Omental fat pad (tissue), 4 donors: ENCODE measurements around the gene SMOC2. TPM values are rescaled to one million over a fixed set of nuclear protein-coding genes. Genes with fewer than 3 reads are reported as not detected.

Experiments
- ATAC-seq: fragments of 150-250 bp; one replicate; pipeline ENCODE4 v1.9.1; 2016; ENCODE audit warnings: mild to moderate bottlenecking, moderate library complexity; ENCODE audit not compliant: low FRiP score
- DNase-seq: peaks from one replicate; pipeline ENCODE4 v3.0.0-alpha.2; 2019; ENCODE audit warnings: low spot score
- total RNA-seq, 4 donors: library from RNA; depleted of rRNA; stranded (reverse); fragments of >200 nt; gene quantifications; one replicate each; pipeline ENCODE4 v1.1.0, GENCODE V29; 2016
- TF ChIP-seq, protein P1 (sequence below), 3 donors: fragments of 450-650 bp; IDR thresholded peaks; one replicate each; pipeline ENCODE4 v1.5.1; 2016 to 2017; ENCODE audit warnings: antibody characterized with exemption in 3 of 3, mild to moderate bottlenecking in 3 of 3, moderate library complexity in 2 of 3

Gene SMOC2
- total RNA-seq, 4 donors from 2014 or later: 53.1 to 164 (median 102) TPM

DNA sequence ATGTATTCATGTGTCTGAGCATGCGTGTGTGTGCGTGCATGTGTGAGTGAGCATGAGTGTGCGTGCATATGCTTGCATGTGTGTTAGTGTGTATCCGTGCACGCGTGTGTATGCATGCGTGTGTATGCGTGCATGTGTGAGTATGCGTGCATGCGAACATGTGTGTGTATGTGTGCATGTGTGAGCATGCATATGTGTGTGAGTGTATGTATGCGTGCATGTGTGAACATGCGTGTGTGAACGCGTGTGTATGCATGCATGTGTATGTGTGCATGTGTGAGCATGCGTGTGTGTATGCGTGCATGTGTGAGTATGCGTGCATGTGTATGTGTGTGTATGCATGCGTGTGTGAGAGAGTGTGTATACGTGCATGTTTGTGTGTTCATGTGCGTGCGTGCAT lies 77.9 kb downstream of the SMOC2 start:
- ATAC-seq (no peak), DNase-seq (no peak)
- TF ChIP-seq, protein P1, sequence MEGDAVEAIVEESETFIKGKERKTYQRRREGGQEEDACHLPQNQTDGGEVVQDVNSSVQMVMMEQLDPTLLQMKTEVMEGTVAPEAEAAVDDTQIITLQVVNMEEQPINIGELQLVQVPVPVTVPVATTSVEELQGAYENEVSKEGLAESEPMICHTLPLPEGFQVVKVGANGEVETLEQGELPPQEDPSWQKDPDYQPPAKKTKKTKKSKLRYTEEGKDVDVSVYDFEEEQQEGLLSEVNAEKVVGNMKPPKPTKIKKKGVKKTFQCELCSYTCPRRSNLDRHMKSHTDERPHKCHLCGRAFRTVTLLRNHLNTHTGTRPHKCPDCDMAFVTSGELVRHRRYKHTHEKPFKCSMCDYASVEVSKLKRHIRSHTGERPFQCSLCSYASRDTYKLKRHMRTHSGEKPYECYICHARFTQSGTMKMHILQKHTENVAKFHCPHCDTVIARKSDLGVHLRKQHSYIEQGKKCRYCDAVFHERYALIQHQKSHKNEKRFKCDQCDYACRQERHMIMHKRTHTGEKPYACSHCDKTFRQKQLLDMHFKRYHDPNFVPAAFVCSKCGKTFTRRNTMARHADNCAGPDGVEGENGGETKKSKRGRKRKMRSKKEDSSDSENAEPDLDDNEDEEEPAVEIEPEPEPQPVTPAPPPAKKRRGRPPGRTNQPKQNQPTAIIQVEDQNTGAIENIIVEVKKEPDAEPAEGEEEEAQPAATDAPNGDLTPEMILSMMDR (IDR thresholded peaks at IDR 0.05): no peak

DNA sequence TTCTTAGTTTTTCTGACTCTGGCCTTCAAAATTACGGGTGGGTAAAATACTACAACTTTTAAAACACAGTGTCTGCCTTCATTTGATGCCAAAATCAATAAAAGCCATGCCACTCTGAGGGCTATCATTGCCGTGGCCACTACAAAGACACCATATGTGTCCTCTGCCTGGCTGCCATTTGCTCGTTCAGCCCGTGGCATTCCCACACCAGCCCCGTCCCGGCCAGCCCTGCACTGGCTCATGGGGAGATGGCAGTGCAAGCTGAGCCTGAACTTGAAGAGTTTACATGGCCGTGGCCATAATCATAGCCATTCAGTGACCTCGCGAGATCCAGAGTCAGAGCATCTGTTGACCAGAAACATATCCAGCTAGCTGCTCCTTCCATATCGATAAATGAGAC lies 79.2 kb downstream of the SMOC2 start:
- DNase-seq: no peak
- no peak for ATAC-seq
- TF ChIP-seq, protein P1 (IDR thresholded peaks at IDR 0.05): no peak

DNA sequence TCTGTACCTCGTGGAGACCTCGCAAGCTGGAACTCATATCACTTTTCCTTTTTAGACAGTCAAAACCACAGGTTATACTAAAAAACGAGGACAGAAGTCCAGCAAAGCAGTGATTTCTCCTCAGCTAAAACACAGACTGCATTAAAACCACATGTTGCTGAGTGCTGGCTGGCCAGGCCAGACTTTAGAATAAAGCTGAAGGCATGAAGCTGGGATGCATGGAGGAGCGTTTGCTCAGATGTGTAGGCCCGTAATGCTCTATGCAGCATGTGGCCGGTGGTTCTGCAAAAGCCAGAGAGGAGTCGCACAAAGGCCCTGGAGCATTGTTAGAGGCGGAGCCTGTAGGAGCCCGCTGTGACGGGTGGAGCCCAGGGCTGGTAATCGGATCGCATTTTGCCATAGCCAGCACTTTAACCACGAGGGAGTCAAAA lies 83.6 kb downstream of the SMOC2 start:
- DNase-seq (no peak), ATAC-seq (no peak)
- TF ChIP-seq, protein P1 (IDR thresholded peaks at IDR 0.05): no peak

DNA sequence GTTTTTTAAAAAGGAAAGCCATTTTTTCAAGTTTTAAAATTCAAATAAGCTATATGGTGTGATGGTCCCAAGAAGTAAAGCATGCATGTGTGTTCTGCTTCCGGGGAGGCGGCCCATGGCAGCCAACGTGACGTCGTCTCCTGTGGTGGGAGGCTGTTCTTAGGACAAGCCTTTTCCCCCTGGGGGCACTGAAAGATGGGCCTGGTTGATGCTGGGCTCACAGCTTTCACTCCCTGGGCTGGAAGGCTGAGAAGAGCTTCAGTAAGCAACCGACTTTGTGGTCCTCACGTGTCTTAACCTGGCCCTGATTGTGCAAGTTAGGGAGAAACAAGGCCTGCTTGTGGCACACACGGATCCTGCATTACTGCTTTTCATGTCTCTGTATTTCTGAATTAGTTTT lies 84.1 kb downstream of the SMOC2 start:
- TF ChIP-seq, protein P1 (IDR thresholded peaks at IDR 0.05): no peak
- ATAC-seq (no peak), DNase-seq (no peak)

DNA sequence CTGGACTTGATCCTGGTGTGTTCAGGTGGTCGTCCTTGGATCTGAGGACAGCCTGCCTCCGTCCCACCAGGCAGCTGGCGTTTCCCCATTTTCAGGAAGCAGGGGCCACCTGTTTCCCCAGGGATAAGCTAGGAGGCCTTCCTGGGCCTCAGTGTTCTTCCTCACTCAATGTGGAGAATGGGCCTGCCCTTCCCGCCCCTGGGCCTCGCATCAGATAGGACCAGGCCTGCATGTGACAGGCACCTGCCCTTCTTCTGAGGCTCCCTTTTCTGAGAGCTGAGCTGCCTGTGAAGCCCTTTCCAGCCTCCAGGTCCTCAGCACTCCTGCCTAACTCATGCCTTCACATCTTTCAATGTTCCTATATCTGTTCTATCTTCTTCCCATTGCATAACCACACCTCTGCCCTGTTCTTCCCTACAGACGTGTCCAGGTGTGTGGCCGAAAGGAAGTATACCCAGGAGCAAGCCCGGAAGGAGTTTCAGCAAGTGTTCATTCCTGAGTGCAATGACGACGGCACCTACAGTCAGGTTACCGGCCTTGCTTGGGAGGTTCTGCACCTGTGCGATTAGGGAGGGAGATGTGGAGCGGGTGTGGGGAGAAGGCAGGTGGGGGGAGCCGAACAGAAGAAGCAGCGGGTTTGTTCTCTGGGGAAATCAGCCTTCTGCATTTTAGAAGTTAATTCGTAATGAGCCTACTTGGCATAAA lies 85.1 kb downstream of the SMOC2 start:
- TF ChIP-seq, protein P1 (IDR thresholded peaks at IDR 0.05): no peak
- DNase-seq (no peak), ATAC-seq (no peak)

DNA sequence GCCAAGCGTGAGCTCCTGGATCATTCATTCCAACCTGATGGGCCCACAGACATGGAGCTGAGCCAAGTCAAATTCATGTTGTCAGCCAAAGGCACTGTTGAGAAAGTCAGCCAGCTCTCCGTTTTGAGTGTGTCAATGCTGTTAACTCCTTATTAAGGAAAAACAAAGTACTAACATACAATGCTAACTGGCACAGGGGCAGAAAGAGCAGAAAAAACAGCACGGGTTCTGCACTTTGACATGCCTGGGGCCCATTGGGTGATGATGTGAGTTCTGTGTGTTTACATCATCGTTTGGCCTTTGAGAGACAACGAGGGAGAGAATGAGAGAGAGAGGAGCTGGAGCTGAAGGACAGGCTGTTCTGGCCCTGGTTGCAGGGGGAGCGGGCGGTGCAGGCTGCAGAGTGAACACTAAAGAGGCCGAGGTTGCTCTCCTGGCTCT lies 85.9 kb downstream of the SMOC2 start:
- TF ChIP-seq, protein P1 (IDR thresholded peaks at IDR 0.05): no peak
- ATAC-seq: peak; percentile 46
- DNase-seq: no peak
